Measurements from ENCODE around the gene GGT5.
"Not testable (repeated sequence)": the region's sequence is repeated elsewhere in the genome, so short reads cannot be mapped to it uniquely, and the experiment has no call there.

The GGT5 gene

GRCh38 chr22:24259459-24259858, 14.6 kb upstream of the GGT5 start:
- peak; percentile 81 for DNase-seq

GRCh38 chr22:24256736-24257135, 11.9 kb upstream of the GGT5 start:
- not testable (repeated sequence) for DNase-seq

GRCh38 chr22:24256136-24256535, 11.3 kb upstream of the GGT5 start:
- not testable (repeated sequence) for DNase-seq

GRCh38 chr22:24253126-24253525, 8.2 kb upstream of the GGT5 start:
- not testable (repeated sequence) for DNase-seq

GRCh38 chr22:24251286-24251685, 6.4 kb upstream of the GGT5 start:
- not testable (repeated sequence) for DNase-seq

- not testable (repeated sequence) for DNase-seq
Observed at GRCh38 chr22:24249413-24249812, 4.5 kb upstream of the GGT5 start.

GRCh38 chr22:24248611-24249010, 3.7 kb upstream of the GGT5 start:
- not testable (repeated sequence) for DNase-seq

GRCh38 chr22:24247564-24248344, 2.9 kb upstream of the GGT5 start:
- DNase-seq = peak; percentile 76

GRCh38 chr22:24247011-24247507, 2.2 kb upstream of the GGT5 start:
- DNase-seq = no peak

GRCh38 chr22:24245584-24246561, 991 bp upstream of the GGT5 start:
- DNase-seq = not testable (repeated sequence)

- no peak for DNase-seq
Observed at GRCh38 chr22:24244144-24244787, 616 bp downstream of the GGT5 start.

GRCh38 chr22:24243417-24243816, 1.5 kb downstream of the GGT5 start:
- DNase-seq = not testable (repeated sequence)

GRCh38 chr22:24240985-24241692, 3.7 kb downstream of the GGT5 start:
- DNase-seq = not testable (repeated sequence)

GRCh38 chr22:24240381-24240780, 4.5 kb downstream of the GGT5 start:
- no peak for DNase-seq

- not testable (repeated sequence) for DNase-seq
Observed at GRCh38 chr22:24238101-24238694, 6.7 kb downstream of the GGT5 start.

- no peak for DNase-seq
Observed at GRCh38 chr22:24236656-24237055, 8.2 kb downstream of the GGT5 start.

GRCh38 chr22:24235315-24235714, 9.6 kb downstream of the GGT5 start:
- DNase-seq = no peak

- no peak for DNase-seq
Observed at GRCh38 chr22:24233816-24234215, 11.1 kb downstream of the GGT5 start.

- no peak for DNase-seq
Observed at GRCh38 chr22:24233235-24233634, 11.6 kb downstream of the GGT5 start.

GRCh38 chr22:24232725-24233124, 12.2 kb downstream of the GGT5 start:
- DNase-seq = no peak

GRCh38 chr22:24232124-24232523, 12.8 kb downstream of the GGT5 start:
- no peak for DNase-seq

- DNase-seq = no peak
Observed at GRCh38 chr22:24231706-24232105, 13.2 kb downstream of the GGT5 start.

Measured in activated CD8-positive, alpha-beta memory T cell treated with anti-CD3 and anti-CD28 coated beads, Interleukin-2, amount 50 U/mL, for 48 hours (primary cell).